Vagina (tissue), 2 donors: ENCODE data around the gene PFKFB4.

Experiments
- POLR2AphosphoS5 ChIP-seq, 2 donors: sonication (generic); formaldehyde crosslinking; IDR thresholded peaks; one replicate each; pipeline ENCODE4 v1.9.0; 2017; ENCODE audit warnings: antibody characterized with exemption in 2 of 2, mild to moderate bottlenecking in 2 of 2, low read depth in 1 of 2; ENCODE audit not compliant: insufficient read depth in 1 of 2
- TF ChIP-seq, protein P1 (sequence below), 3 experiments: fragments of 450-650 bp in 2 of 3; fragments of 200-600 bp in 1 of 3; sonication (generic) in 1 of 3; IDR thresholded peaks; one replicate each; pipeline ENCODE4 v1.5.1; 2017 to 2019; ENCODE audit warnings: antibody characterized with exemption in 3 of 3, mild to moderate bottlenecking in 2 of 3, moderate library complexity in 2 of 3

DNA sequence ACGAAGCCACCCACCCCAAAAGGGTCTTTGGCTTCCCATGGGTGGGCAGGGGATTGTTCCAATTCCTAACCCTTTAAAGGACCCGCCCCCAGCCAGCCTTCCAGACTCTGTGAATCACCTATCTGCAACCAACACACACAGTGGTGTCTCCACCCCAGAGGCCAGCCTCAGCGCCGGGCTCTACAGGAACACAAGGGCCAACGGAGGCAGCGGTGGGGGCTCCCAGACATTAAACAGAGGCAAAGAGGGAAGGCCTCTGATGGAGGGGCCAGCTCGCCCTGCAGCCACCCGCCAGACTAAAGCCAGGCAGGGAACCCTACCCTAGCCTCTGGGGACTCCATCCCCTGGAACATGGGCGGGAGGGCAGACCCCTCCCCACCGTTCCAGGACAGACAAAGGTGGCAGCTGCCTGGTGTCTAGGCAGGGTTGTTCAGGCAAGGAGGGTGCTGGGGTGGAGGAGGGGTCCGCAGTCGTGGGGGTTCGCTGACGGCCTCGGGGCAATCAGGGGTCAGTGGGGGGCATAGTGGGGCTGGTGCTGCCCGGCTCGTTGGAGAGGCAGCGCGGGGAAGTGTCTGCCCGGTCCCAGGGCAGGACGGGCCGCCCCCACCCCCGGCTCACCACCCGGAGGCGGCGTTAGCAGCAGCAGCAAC is 53.1 kb downstream of the PFKFB4 start:
- TF ChIP-seq, protein P1, sequence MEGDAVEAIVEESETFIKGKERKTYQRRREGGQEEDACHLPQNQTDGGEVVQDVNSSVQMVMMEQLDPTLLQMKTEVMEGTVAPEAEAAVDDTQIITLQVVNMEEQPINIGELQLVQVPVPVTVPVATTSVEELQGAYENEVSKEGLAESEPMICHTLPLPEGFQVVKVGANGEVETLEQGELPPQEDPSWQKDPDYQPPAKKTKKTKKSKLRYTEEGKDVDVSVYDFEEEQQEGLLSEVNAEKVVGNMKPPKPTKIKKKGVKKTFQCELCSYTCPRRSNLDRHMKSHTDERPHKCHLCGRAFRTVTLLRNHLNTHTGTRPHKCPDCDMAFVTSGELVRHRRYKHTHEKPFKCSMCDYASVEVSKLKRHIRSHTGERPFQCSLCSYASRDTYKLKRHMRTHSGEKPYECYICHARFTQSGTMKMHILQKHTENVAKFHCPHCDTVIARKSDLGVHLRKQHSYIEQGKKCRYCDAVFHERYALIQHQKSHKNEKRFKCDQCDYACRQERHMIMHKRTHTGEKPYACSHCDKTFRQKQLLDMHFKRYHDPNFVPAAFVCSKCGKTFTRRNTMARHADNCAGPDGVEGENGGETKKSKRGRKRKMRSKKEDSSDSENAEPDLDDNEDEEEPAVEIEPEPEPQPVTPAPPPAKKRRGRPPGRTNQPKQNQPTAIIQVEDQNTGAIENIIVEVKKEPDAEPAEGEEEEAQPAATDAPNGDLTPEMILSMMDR (IDR thresholded peaks at IDR 0.05), result no peak
- TF ChIP-seq POLR2AphosphoS5 (IDR thresholded peaks at IDR 0.05; ENCODE audit: insufficient read depth in 1 of 2, low read depth in 1 of 2), result peak in 1 of 2 donors; percentile 20
